Endometrium (tissue), 2 donors: Measurements from ENCODE around the gene RBP7.

ENCODE experiments used
- FAIRE-seq: peaks from 2 replicates; lab custom pipeline; 2012; peaks lifted over from hg19 to GRCh38; lab: Jason Lieb, UNC
- donor health status: control.
- donor health status: control.

RBP7 gene

DNA sequence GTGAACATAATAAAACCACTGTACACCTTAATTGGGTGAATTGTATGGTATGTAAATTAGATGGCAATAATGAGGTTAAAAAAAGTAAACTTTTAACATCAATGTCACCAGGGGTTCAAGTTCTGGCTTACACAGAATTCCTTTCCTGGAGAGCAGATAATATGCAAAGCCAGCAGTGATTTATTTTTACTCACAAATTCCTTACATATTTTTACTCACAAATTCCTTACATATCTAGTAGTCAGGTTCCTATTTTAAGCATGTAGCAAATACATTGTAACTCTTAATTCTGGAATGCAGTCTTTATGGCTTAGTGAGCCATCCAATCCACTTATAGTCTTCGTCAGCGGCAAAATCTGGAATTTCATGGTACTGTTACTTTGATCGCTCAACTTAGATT lies 34.4 kb downstream of the RBP7 start:
- FAIRE-seq = no peak

- FAIRE-seq = no peak
Measured at GRCh38 chr1:10032590-10033358, 35.7 kb downstream of the RBP7 start, which contains the start of gene UBE4B. UBE4B (plus strand) TSS chr1:10032958; CDS start chr1:10033671, 713 bp downstream.

DNA sequence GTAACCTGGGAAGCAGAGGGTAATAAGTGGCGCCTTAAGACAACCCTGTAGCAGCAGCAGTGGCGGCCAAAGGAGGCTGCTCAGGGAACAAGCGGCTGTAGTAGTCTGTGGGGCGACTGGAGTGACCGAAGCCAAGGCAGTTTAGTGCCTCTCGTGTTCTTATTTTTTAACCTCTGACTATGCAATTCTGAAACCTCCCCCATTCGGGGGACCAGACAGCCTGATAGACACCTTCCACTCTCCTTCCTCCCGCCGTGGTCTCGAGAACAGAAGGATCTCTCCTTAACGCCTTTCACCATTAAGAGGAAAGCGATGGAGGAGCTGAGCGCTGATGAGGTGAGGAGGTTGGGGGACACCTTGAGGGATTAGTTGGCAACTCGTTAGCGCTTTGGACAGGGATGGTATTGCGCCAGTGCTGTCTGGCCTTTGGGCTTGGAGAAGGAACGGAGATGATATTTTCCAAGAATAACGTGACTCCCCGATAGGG lies 36.4 kb downstream of the RBP7 start:
- no peak for FAIRE-seq

GRCh38 chr1:10042746-10043145 lies 45.7 kb downstream of the RBP7 start:
- no peak for FAIRE-seq

- no peak for FAIRE-seq
Measured at GRCh38 chr1:10045480-10046355, 48.7 kb downstream of the RBP7 start.

DNA sequence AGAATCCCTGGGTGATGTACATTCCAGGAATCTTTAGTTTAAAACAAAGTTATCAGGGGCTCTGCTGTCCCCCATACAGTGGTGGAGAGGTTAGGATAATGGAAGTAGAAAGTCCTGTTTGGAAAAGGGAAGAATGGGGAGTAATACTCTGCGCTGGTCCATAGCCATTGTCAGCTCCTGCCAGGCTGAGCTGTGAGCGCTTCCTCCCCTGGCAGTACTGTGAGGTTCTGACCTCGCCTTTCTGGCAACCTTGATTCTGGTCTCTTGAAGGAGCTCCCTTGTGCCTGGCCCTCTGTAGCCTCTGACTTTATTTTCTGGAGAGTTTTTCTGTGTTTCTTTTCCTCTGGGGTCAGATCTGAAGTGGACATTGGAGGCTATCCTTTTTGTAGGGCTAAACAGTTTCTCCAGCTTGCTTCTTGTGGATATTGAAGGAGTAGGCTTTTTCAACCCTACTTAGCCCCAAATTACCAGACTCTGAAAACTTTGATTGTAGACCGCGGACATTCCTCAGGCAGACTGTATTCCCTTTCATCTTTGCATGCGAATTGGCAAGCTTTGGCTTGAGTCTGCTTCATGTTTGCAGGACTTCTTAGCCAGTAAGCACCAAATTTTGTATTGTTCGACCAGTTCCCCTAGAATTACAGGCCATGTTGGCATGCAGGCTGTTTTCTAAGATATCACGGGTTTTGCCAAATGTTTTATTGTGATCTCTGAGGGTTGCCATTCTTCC lies 49.5 kb downstream of the RBP7 start:
- FAIRE-seq = no peak

DNA sequence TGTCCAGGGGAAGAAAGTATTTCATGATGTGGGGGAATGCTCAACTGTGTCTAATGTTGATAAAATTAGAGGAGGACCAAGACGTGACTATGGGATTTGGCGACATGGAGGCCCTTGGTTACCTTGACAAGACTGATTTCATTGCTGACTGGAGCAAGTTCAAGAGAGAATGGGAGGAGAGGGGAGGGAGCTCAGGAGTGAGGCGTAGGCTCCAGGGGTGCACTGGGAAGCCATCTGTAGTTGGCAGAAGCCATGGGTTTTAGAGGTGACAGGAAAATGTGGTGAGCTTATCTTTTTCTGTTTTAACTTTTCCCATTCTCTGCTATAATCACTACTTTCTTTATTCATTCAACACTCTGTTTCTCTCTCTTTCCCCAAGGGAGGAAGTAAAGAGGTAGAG lies 51.6 kb downstream of the RBP7 start:
- no peak for FAIRE-seq

DNA sequence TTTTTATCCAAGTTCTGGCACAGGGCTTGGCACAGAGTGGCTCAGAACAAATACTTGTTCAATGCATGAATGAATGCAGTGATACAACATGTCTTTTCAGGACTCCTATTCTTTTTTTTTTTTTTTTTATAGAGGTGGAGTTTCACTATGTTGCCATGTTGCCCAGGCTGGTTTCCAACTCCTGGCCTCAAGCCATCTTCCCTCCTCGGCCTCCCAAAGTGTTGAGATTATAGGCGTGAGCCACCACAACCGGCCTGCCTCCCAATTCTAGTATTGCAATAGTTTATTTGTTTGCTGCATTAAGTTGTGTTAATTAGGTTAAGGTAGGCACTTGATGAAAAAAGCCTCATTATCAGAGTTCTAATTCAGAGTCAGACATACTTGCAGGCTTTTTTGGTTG lies 53.6 kb downstream of the RBP7 start:
- no peak for FAIRE-seq

DNA sequence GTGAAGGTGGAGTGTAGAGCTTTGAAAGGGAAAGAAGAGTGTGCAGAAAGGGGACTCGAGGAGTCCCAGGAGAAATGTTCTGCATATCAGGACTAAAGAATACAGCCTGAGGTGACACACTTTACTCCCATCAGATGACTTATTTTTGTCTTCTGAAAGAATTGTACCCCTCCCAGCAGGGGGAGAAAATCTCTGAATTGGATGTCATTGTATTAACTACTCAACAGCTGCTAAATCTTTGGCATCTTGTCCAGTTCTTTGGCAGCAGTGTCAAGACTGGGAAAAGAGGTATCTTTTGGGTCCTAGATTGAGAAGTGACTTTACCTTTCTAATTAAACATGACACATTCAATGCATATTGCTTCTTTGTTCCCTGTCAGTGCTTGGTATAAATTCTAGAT lies 54.6 kb downstream of the RBP7 start:
- no peak for FAIRE-seq

DNA sequence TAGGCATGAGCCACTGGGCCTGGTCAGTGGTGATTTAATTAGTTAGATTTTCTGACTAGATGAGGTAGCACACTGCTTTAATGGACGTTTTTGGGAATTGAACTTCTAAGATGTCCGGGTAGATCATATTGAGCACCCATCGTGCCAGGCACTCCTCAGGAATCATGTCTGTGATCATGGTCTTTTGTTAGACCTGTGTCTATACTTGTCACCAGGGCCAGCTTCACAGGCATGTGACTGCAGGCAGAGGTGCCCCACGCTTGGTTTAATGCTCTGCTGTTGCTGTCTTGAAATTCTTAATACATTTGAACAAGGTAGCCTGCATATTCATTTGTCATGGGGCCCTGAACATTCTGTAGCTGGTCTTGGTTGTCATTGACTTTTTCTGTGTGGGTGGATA lies 55.3 kb downstream of the RBP7 start:
- FAIRE-seq = no peak

GRCh38 chr1:10054465-10054864 lies 57.4 kb downstream of the RBP7 start:
- no peak for FAIRE-seq

- FAIRE-seq = no peak
Measured at GRCh38 chr1:10056599-10056987, 59.6 kb downstream of the RBP7 start.

DNA sequence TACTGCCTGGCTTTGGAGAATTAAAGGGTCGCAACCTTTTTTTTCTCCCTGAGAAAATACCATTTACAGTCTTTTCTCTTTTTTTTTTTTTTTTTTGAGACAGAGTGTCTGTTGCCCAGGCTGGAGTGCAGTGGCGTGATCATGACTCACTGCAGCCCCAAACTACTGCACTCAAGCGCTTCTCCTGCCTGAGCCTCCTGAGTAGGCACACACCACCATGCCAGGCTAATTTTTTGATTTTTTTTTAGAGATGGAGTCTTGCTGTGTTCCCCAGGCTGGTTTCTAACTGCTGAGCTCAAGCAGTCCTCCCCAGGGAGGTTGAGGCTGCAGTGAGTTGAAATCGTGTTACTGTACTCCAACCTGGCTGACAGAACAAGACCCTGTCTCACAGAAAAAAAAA lies 60.3 kb downstream of the RBP7 start:
- no peak for FAIRE-seq

DNA sequence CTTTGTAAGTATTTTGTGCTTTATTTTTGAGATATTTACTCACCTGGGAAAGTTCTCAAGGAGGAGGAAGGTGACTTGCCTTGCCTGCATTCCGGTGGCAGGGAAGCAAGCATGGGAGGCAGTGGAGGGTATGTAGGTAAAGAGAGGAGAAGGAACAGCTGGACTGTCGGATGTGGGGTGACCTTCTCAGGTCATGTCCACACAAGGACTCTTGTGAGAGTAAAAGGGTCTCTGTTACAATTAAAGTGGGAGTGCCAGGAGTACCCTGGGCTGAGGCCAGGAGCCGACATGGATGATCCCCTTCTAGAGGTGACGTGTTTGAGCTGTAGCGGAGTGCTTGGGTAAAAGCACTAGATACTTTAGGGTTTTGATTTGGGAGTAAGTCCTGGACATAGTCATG lies 60.8 kb downstream of the RBP7 start:
- no peak for FAIRE-seq

DNA sequence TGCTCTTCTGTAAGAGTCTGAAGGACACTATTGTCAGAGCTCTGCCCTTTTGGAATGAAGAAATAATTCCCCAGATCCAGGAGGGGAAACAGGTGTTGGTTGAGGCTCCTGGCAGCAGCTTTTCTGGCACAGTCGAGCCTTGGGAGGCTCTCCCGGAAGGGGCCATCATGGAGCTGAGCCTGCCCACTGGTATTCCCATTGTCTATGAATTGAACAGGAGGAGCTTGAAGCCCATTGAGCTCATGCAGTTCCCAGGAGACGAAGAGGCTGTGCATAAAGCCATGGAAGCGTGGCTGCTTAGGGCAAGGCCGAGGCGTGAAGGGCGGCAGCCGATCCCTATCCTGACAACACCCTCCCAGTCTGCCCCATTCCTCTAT lies 62.3 kb downstream of the RBP7 start:
- FAIRE-seq = no peak

DNA sequence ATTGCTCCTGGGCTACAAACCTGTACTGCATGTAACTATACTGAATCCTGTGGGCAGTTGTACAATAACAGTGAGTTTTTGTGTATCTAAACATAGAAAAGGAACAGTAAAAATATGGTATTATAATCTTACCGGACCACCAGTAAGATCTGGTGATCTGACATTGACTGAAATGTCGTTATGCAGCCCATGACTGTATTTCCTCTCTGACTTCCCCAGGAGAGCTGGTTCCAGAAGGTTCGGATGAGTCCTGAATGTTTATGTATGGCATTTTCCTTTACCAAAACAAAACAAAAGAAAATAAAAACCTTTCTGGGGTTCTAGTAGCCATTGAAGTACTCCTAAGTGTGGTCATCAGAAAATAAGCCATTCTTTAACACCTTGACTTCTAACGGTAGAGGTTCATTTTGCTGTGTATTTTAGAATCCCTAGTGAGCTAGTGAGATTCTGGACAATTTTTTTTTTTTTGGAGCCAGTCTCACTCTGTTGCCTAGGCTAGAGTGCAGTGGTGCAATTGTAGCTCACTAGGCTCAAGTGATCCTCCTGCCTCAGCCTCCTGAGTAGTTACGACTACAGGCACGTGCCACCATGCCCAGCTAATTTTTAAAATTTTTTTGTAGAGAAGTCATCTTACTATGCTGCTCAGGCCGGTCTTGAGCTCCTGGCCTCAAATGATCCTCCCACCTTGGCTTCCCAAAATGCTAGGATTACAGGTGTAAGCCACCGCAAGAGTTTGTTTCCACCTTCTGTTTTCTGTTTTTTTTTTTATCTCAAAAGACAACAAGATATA lies 63.5 kb downstream of the RBP7 start:
- no peak for FAIRE-seq

DNA sequence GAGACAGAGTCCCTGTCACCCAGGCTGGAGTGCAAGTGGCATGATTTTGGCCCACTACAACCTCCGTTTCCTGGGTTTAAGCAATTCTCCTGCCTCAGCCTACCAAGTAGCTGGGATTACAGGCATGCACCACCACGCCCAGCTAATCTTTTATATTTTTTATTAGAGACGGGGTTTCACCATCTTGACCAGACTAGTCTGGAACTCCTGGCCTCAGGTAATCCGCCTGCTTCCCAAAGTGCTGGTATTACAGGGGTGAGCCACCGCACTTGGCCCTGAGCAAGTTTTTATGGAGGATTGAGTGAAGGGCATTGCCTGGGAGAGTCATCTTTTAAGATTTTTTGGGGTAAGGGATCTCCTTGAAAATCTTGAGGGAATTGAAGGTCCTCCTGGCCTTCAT lies 64.2 kb downstream of the RBP7 start:
- FAIRE-seq = no peak

DNA sequence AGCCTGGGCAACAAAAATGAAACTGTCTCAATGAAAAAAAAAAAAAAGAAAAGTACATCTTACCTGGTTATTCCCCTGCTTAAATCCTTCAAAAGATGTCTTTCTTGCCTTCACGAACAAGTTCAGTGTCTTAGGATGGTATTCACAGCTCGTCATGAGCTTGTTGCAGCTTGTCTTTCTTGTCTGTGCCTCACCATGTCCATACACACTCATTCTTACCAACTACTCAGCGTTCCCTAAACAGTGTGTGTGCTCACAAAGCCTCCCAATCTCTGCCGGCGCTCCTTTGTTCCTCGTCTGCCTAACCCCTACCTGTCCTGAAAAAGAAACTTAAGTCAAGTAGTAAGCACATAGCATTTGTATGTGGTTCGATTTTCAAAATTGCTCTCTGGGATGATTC lies 66.8 kb downstream of the RBP7 start:
- no peak for FAIRE-seq

DNA sequence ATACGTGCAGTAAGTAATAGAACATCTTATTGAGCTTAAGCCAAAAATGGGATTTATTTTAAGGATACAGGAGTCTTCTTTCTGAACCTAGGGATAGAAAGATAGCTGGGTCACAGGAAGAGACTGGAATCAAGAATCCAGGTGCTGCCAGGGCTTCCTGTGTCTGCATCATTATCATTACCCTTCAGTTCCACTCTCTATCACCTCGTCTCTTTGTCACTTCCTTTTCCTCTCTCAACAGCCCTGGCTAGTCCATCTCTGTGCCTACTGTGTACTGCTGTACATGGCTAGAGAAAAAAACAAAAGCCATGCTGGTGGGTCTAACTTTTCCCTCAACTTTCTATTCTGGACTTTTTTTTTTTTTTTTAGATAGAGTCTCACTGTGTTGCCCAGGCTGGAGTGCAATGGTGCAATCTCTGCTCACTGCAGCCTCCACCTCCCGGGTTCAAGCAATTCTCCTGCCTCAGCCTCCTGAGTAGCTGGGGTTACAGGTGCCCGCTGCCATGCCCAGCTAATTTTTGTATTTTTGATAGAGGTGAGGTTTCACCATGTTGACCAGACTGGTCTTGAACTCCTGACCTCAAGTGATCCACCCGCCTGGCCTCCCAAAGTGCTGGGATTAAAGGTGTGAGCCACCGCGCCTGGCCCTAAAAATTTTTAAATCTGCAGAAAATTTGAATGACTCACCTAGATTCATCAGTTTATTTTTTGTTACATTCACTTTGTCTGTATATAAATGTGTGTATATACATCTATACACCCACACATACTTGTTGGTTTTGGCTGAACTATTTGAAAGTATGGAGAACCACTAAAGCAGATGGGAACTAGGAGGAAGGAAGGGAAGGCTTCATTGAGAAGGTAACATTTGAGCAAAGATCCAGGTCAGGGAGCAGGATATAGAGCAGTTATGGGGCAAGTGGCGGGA lies 67.7 kb downstream of the RBP7 start:
- no peak for FAIRE-seq

DNA sequence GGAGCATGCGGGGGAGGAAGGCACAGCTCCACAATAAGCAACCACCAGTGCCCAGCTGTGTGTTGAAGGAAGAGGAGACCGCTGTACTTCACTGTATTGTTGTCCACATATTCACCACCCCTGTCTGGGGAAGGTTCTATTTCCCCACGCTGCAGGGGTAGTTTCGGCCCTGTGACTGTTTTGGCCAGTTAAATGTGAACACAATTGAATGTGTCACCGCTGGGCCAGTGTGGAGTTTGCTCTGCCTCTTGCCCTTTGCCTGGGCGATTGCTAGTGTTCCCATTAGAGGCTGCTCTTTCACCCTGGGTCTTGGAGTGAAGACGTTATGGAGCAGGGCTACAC lies 68.3 kb downstream of the RBP7 start:
- FAIRE-seq = no peak
